Inflammatory macrophage (primary cell): ENCODE measurements around the gene LRRC66.

Experiments used
- DNase-seq, 2 donors: peaks; one replicate each; pipeline ENCODE4 v3.0.0-alpha.2; 2020 to 2022

Gene LRRC66

GRCh38 chr4:52014903-52015302 lies 5.3 kb downstream of the LRRC66 start:
- peak in 1 of 2 donors; percentile 52 for DNase-seq

GRCh38 chr4:52012651-52013050 lies 7.5 kb downstream of the LRRC66 start:
- no peak for DNase-seq

- DNase-seq, result no peak
Observed at GRCh38 chr4:52010986-52011385, 9.2 kb downstream of the LRRC66 start.

GRCh38 chr4:52006887-52007286 lies 13.3 kb downstream of the LRRC66 start:
- no peak for DNase-seq

GRCh38 chr4:52005604-52006273 lies 14.4 kb downstream of the LRRC66 start:
- DNase-seq, result no peak

GRCh38 chr4:52004414-52004813 lies 15.7 kb downstream of the LRRC66 start:
- DNase-seq, result no peak

GRCh38 chr4:52001616-52002015 lies 18.5 kb downstream of the LRRC66 start:
- no peak for DNase-seq

- DNase-seq, result no peak
Observed at GRCh38 chr4:51999250-51999649, 20.9 kb downstream of the LRRC66 start.

GRCh38 chr4:51998837-51999236 lies 21.3 kb downstream of the LRRC66 start:
- no peak for DNase-seq

- no peak for DNase-seq
Observed at GRCh38 chr4:51997647-51998046, 22.5 kb downstream of the LRRC66 start.

- DNase-seq, result no peak
Observed at GRCh38 chr4:51995647-51996220, 24.4 kb downstream of the LRRC66 start.

GRCh38 chr4:51965862-51966261 lies 54.3 kb downstream of the LRRC66 start:
- DNase-seq, result no peak

GRCh38 chr4:51963841-51964517 lies 56.2 kb downstream of the LRRC66 start:
- DNase-seq, result no peak

- no peak for DNase-seq
Observed at GRCh38 chr4:51960486-51960885, 59.7 kb downstream of the LRRC66 start.

- DNase-seq, result no peak
Observed at GRCh38 chr4:51958199-51958968, 61.8 kb downstream of the LRRC66 start.
